Kidney capillary endothelial cell (primary cell): ENCODE results near the gene DDX59.

Experiments
- DNase-seq: peaks from one replicate; pipeline ENCODE4 v3.0.0-alpha.2; 2018; ENCODE audit warnings: low spot score

The DDX59 gene

DNA sequence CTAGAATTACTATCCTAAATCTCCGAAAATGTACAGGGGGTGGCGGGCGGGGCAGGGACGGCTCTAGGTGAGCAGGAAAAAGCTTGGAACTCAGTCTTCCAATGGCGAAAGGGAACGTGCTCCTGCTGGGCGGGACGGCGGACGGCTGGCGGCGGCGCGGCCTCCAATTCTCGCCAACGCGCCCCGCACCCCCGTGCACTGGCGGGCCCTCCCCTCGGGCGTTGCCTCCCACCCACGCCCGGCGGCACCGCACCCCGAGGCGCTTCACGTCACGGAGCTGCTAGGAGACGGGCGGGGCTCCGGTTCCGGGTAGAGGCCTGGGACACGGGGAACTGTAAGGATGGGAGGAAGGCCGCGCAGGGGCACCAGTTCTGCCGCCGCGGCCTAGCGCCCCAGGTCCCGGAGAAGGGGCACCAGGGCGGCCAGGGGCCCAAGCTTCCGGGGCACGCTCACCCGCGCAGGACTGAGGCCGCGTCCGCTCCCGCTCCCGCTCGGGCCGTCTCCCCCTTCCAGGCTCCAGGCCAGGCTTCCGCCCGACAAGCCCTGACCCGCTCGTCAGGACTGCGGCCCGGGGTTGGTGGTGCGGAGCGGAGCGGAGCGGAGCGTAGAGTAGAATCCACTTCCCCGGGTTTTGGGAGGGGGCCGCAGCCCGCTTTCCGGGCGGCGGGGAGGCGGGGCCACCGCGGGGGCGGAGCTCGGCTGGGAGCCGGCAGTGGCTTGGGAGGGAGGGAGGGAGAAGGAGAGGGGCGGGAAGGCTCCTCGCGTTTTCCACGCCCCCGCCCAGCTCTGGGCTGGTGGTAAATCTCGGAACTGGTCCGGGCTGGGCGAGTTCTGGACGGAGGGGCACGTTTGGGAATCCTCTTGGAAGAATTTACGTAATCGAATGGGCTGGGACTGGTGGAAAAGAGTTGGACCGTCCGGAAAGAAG, at the start of gene DDX59:
TSS of gene DDX59 (minus strand) at position 594 of the 928 bp plus-strand sequence. CDS start 3,167 bp downstream, outside the sequence.
- DNase-seq: peak; percentile 94

DNA sequence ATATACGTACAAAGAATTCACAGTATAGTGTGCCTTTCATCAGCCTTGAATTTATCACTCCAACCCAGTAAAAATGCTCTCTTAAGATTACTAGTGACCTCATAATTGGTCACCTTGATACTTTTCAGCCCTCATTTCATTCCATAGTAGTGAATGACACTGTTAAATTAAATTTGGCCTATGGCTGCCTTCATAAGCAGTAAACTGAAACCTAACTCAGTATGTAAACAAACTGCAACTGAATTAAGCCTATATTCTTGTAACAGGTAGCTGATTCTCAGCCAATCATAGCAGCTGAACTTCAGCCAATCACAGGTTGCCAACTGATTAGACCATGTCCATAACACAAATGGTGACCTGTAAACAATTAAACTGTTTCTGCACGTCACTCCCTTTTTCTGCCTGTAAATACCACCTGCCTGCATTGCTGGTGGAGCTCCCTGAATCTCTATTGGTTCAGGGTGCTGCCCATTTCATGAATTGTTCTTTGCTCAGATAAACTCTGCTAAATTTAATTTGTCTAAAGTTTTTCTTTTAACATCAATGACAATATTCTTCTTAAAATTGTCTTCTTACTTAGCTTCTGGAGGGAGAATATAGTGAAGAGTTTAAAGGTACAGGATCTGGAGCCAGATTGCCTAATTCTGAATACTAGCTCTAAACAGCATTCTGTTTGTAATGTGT, 44.9 kb upstream of the DDX59 start:
- no peak for DNase-seq

DNA sequence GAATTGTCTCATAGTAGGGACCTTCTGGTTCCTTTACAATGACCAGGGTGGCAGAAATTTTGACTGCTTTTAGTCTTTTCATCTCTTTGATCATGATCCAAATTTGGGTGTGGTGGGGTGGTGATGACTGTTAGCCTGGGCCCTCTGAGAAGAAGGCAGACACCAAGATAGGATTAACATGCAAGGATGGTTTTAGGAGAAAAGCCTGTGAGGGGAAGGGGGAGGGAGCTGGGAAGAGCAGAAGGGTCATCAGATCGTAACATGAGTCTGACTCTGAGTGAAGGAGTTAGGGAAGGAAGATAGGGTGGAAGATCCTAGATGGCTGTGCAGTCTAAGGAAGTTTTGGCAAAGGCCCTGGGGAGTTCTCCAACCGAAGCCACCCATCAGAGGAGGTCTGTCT, 40.5 kb upstream of the DDX59 start:
- DNase-seq: no peak

DNA sequence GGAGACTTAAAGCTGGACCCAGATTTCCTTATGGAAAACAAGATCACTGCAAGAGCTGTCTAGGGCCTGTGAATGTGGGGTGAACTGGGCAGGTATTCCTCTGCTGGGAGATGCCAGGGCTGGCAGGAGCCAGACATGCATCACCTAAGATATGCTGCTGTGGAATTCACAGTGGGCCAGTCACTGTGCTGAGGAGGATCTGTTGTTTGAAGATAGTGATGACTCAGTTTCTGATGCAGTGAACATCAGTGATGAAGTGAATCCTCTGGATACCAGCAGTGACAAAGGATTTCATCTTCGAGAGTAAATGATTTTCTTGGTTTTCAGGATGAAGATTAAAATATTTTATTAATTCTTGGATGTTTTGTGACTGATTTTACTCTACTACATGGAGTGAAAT, 39.1 kb upstream of the DDX59 start:
- DNase-seq: no peak

DNA sequence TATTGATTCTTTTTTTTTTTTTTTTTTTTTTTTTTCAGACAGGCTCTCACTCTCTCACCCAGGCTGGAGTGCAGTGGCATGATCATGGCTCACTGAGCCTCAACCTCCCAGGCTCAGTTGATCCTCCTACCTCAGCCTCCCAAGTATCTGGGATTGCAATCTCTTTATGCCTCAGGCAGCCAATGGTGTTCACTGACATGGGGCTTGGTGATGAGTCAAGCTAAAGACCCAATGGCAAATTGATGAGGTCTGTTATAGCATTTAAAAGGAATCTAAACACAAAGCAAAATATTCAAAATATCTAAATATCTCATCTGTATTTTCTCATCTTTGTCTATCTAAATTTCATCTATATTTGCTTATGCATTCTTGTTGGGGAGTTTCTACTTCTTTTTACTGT, 38.5 kb upstream of the DDX59 start:
- no peak for DNase-seq

DNA sequence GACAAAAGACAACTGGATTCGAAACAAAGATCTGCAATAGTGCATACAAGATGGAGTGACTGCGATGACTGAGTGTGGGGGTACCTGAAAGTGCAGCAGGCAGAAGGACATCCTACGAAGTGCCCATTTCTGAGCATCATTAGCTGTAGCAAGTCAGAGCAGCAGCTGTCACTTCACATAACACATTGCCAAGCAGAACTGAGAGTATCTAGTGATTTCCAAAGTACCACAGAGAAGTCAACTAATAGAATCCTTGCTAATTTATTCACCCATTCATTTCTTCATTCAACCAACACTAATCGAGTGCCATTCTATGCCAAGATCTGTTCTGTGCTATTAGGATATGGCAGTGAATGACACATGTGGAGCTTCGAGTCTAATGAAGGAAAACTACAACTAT, 37.4 kb upstream of the DDX59 start:
- DNase-seq: no peak

DNA sequence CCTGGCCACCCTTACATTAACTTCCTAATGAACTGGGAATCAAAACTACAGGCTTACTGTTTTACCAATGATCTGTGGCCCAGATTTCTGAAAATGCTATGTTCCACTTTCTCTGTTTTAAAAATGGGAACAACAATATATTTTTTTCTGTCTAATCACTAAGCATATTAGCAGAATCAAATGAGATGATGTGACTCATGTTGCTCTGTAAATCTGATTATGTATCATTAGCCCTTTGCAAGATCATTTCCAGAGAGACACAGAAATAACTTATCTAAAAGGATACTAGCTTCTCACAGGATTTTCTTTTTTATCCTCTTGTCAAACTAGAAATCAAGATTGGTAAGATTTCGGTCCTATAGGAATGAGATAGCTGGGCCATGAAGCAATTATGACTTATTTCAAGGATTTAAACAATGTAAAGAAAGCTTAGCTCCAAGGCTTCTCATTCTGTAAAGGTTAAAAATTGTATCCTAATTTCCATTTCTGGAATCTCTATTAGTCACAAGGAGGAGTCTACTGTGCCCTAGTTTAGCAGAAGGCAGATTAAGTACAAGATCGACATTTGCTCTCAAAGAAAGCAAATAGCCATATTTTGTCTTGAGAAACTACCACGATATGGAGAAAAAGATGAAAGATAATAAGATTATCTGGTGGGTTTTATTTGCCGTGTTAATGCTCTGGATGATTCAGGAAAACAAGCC, 36.6 kb upstream of the DDX59 start:
- DNase-seq: no peak

DNA sequence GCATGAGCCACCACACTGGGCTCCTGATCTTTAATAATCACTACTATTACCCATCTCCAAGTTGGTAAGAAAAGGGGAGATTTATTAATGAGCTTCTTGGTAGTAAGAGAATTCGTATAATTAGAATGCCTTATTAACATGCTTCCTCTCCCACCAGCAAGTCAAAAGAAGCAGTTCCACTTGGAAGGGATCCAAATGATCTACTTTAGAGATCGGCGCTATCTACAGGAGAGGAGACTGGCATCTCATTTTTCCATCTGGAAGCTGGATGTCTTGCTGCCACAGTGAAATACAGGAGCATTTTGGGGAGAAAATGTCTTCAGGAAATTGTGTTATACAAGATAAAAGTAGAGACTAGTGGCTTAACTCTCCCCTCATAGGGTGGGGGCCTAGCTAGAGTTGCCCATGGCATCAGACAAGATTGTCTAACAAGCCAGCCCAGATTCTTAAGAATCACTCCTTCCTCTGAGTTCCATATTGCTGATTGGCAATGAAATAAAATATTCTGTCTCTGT, 35.3 kb upstream of the DDX59 start:
- DNase-seq: no peak

DNA sequence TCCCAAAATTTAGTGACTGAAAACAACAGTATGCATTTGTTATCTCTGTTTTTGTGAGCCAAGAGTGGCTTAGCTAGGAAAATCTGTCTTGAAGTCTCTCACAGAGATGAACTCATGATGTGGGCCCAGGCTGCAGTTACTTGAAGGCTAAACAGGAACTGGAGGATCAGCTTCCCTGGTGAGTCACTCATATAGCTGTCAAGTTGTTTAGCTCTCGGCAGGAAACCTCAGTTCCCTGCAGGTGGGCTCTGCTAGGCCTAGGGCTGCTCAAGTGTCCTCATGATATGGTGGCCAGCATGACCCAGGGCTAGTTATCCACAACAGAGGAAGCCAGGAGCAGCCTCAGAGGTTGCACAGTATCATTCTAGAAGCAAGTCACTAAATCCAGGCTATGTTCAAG, 30.2 kb upstream of the DDX59 start:
- DNase-seq: peak; percentile 45

DNA sequence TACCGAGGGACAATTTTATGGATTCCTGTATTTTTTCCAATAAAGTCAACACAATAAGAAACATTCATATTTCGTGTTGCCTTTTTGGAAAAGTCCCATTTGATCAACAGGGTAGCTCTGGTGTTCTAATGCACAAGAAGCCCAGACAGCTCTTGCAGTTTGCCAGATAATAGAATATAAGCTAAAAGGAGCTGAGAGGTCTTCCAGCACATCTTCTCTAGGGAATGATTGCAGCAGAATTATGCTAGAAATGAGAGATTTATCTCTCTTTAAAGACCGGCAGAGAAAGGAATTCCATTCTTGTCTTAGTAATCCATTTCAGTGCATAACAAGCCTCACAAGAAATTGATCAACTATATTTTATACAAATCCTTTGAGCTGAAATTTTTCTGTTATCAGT, 25.0 kb upstream of the DDX59 start:
- no peak for DNase-seq

DNA sequence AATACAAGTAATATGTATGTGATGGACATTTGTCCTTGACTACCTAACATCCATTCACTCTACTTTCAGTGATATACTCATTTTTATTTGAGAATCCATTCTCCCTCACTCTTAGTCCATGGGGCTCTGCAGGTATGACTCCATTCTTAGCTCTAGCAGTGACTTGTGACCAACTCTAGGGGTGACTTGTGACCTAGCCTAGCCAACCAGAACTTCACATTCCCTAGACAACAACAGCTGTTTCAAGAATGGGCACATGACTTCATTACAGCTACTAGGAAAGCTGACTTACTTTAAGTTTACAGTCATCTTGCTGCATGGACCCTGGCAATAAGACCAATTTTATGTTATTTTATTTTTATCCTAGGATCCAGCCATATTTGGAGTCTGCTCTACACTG, 23.6 kb upstream of the DDX59 start:
- no peak for DNase-seq

DNA sequence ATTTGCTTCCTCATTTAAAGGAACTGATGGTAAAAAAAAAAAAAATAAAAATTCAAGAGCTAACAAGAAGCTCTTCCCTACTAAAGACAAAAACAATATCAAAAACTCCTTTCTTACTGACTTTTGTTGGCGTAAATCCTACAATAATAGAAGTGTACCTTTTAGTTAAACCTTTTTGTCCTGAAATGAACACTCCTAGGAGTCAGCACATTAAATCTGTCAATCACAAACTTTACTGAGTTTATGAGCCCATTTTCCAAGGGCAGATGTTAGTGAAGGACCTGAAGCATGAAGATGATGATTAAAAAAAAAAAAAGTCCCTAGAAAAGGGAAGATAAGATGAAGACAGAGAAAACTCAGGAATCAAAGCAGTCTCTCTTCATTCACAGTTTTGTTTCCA, 22.6 kb upstream of the DDX59 start:
- DNase-seq: no peak

DNA sequence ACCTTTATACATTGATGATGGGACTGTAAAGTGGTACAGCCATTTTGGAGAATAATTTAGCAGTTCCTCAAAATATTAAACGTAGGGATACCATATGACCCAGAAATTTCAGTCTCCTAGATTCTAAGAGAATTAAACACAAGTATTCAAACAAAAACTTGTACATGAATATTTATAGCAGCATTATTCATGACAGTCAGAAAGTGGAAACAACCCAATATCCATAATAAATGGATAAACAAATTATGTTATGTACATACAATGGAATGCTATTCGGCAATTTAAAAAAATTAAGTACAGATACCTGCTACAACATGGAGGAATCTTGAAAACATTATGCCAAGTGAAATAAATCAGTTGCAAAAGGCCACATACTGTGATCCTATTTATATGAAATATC, 16.9 kb upstream of the DDX59 start:
- DNase-seq: no peak

DNA sequence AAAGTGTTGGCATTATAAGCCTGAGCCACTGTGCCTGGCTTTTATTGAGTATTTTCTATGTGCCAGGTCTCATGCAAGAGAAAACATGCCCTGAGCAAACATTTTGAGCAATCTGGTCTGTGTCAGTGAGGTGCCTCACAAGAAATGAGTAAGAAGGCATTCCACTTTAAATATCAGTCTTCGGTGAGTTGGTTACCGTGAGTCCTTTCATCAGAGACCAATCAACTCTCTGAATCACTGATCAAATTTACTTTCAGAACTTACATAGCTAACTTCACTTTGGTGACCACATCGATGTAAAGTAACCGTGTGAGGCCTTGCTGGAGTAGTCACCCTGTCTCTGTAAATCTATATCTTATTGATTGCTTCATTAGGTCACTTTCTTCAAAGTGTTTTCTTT, 14.3 kb upstream of the DDX59 start:
- DNase-seq: no peak

DNA sequence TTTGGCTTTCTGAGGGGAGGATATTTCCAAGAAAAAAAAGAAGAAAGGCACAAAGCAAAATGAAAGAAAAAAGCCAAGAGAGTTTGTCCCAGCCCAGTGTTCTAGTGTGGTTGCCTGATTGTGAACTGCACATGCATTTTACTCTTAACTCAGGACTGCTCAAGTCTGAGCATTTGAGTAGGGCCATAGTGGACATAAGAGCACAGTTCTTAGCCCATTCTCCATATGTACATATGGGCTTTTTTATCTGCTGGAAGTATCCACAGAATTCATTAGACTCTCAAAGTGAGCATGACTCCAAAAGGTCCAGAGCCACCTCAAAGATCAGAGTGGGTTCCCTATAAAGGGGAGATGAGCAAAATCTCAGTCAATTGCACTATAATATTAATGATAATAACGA, 13.6 kb upstream of the DDX59 start:
- no peak for DNase-seq

DNA sequence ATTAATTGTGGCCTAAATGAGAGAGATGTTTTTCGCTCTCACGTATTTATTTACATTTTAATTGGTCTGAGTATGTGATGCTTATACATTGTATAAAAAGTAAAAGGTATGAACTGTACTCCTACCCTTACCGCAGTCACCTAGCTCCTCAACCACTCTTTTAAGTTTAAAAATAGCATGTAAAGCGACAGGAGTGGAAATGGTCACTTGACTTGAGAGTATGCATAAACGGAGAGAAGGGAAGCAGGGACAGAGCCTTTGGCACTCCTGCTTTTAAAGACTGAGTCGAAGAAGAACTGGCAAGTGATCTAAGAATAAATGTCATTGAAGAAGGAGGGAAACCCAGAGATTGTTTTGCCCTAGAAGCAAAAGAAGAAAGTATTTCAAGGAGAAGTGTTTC, 11.5 kb upstream of the DDX59 start:
- DNase-seq: no peak

DNA sequence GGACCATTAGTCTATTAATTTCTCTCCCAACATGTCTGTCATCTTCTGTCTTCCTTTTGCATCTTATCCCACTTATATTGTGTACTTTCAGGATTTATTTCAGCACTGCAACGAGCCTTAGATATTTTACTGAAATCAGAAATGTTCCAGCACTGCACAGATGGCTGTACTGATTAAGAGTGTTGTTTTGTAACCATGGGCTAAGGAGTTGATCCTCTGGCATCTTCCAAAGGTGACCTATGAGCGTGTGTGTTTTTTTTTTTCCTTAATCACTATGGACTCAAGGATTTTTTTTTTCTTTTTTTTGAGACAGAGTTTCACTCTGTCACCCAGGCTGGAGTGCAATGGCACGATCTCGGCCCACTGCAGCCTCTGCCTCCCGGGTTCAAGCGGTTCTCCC, 7.1 kb upstream of the DDX59 start:
- DNase-seq: no peak

DNA sequence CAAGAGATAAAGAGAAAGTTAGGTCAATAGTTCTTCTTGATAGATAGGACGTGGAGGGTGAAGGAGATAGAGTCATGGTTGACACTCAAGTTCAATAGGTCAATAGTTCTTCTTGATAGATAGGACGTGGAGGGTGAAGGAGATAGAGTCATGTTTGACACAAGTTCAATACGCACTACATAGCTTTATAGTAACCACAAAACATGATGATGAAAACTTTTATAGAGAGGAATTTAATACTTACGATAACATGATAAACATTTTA, 5.8 kb upstream of the DDX59 start:
- no peak for DNase-seq

DNA sequence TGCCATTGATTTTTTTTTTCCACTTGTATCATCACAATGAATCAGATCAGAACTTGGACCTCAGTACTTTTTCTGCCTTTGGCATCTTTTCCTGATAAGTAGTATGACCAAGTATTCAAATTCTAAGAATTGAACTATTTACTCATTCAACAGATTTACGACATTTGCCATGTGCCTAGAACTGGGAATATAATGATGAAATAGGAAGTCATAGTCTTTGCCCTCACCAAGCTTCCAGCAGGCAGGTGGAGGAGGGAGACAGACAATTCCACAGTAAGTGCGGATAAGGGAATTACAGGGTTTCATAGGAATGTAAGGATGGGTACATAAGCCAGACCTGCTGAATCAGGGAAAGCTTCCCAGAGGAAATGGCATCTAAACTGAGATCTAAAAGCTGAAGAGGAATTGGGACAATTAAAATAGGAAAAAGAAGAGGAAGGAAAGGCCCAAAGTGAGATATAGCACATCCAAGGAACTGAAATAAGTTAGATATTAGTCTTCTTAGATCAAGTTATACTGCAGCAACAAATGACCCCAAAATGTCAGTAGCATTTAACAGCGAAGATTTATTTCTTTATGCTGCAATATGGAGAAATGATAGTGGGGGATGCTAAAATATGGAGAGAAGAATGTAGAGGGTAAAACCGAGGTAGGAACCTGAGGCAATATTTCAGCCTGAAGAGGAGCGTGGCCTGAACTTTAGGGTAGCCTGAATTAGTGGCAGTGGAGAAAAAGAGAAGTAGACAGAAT, 5.3 kb upstream of the DDX59 start:
- DNase-seq: no peak

DNA sequence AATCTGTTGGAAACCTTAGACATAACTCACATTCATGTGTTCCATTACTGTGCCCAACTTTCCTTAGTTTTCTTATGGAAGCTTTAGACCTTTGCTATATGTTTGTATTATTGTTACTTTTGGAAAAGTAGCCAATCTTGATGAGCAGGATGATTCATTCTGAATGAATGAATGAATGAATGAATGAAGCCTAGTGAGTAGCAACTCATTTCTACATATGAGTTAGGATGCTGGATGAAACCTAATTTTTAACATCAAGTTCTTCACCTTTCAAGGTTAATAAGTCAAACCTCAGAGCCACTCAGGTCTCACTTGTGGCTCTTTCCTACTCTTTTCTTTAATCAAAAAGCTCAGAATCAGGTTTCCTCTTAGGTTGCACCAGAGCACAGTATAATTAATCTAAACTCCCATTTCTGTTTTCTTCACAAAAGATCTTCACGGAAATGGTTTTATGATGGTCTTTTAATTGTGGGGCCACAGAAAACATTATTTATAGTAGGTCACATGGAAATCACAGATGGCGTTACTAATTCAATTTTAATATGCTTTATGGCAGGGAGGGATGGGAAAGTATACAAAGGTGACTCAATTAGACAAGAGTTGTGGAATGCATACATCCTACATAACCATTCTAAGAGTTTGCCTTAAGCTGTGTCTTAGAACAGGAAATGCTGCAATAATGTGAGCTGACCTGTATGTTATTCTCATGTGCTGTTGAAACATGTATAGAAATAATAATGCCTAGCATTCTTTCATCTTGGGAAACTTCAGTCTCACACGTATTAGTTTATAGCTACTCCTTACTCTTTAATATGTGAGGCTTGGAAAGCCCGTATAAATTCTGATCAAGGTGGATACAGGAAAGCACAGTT, 4.5 kb upstream of the DDX59 start:
- DNase-seq: no peak

DNA sequence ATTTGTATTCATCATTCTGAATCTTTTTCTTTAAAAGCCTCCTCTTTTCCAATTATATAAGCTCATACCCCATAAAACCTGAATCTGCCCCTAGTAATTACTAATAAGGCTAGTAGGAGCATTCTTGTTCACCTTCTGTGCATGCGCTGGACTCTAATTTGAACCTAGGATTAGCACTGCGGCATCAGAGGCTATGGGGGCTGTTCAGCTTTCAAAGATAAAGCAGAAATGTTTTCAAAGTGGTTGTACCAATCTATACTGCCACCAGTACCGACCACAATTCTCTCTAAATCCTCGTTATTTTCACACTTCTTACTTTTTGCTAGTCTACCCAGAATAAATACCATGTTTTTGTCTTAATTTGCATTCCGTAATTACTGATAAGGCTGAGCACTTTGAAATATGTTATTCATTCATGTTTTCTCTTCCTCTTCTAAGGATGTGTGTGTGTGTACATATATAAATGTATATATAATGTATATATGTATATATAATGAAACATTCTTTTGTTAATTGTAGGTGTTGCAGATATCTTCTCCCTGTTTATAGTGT, 1.6 kb upstream of the DDX59 start:
- no peak for DNase-seq
